ENCODE measurements around the gene CD300LF.

CD300LF gene

DNA sequence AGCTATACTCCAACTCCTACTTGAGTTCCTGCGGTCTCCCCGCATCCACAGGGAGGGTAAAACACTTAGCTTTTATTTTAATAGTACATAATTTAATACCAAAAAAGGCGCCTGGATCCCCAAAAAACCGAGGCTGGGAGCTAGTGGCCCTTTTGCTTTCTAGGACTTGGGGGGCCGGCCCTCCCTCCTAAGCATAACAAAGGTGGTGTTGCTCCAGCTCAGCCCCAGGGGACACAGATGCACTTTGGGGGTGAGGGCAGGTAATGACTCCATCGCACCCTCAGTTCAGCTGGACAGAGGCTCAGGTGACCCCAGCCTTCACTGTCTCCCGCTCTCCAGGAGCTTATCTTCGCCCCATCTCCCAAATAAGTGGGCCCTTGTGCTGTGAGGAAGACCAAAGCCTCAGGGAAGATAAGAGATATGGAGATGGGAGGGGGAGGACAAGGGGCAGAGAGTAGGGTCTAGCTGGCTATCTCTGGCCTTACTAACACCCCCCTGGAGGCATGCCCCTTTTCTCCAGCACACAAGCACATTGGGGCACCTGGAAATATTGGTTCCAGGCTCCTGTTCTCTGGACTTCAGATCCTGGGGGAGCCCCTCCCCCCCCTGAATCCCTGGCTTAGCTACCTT, 32.9 kb upstream of the CD300LF start:
- no peak for DNase-seq (ENCODE audit: low spot score)

GRCh38 chr17:74744714-74745547, 32.2 kb upstream of the CD300LF start:
- peak; percentile 76 for DNase-seq (ENCODE audit: low spot score)

GRCh38 chr17:74744349-74744713, 31.6 kb upstream of the CD300LF start:
- DNase-seq (ENCODE audit: low spot score): no peak

GRCh38 chr17:74743755-74744154, 31.0 kb upstream of the CD300LF start:
- no peak for DNase-seq (ENCODE audit: low spot score)

DNA sequence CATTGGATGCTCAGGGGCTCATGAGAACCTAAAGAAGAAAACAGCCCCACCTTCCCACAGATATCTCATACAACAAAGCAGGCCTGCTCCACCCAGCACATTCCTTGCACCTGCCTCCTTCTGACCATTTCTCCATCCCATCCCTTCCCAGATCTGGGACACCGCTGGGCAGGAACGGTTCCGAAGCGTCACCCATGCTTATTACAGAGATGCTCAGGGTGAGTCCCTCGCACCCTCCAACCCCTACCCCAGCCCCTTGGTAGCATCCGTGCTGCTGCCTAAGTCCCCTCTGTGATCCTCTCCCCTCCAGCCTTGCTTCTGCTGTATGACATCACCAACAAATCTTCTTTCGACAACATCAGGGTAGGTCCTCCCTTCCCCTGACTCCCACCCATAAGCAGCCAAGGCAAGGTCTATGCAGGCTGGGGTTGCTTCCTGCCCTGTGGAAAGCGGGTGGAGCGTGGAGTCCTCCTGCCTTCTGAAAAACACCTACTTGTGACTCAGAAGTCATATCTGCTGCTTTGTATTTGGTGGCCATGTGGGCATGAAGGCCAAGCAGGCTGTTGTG, 30.3 kb upstream of the CD300LF start:
- no peak for DNase-seq (ENCODE audit: low spot score)

- DNase-seq (ENCODE audit: low spot score): no peak
These were observed 29.4 kb upstream of the CD300LF start for GRCh38 chr17:74742153-74742515.

DNA sequence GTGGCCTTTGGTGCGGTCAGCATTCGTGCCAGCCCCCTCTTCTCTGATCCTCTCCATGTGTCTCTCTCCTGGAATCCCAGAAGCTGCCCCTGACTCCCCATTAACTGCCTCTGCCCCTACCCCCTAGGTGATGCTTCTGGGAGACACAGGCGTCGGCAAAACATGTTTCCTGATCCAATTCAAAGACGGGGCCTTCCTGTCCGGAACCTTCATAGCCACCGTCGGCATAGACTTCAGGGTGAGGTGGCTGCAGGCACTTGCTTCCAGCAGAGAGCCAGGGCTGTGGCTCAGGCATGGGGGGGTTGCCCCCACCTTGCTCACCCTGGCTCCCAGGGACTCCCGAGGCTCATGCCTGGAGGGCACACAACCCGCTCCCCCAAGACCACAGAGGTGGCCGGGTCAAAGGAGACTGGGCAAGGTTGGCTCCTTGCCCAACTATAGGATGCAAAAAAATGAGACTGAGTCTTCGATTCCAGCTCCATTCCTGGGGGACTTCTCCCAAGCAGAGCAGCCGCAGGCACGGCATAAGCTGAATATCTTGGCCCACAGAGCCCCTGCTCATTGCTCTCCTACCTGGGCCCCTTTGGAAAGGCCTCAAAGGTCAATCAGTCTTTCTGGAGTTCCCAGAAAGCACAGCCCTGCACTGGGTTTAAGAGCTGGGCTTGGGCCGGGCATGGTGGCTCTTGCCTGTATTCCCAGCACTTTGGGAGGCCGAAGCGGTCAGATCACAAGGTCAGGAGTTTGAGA, 28.1 kb upstream of the CD300LF start:
- DNase-seq (ENCODE audit: low spot score): no peak

DNA sequence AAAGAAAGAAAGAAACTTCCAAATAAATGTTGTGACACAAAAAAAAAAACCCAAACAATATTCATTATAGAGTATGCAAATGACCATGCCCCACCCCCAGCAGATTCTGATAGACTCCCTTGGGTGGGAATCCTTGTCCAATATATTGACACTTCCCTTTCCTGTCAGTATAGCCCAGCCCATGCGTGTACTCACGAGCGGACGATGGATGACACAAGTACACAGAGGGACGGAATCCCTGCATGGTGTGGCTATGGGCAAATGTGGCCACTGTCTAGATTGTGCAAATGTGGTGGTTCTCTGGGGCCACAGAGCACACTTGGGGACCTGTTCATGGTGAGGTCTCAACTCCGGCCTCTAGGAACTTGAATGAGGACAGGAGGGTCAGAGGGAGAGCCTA, 27.4 kb upstream of the CD300LF start:
- DNase-seq (ENCODE audit: low spot score): no peak

- no peak for DNase-seq (ENCODE audit: low spot score)
These were observed 26.6 kb upstream of the CD300LF start for GRCh38 chr17:74739227-74739831.

- no peak for DNase-seq (ENCODE audit: low spot score)
These were observed 25.6 kb upstream of the CD300LF start for GRCh38 chr17:74738051-74738996.

DNA sequence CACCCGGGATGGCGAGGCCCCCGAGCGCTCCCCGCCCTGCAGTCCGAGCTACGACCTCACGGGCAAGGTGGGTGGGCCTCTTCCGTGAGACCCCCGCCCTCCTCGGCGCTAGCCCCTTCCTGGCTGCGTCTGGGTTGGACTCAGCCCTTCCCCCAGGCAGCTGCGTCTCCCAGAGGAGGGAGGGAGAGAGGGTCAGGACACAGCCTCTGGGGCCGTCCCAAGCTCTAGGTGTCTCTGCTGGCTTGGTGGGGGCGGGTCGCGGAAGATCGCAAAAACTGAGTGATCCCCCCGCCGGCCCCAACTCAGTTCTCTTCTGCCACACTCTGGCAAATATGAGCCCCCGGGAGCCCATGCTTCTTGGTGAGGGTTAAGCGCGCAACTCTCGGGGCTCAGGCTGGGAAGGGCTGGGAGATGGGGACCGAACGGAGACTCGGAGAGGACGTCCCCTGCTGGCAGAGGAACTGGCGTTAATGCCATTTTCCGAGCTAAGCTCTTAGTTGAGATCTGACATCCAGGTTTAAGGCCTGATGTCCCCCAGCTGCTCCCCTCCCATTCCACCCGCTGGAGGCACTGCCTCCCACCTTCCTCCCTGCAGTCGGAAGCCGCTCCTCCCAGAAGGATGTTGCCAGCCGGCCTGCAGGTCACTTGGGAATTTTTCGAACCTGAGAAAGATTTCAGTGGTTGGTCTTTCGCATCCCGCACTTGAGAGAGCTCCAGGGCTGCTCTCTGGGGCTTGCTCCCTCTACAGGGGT, 24.8 kb upstream of the CD300LF start:
- no peak for DNase-seq (ENCODE audit: low spot score)

GRCh38 chr17:74736513-74737298, 24.0 kb upstream of the CD300LF start, which contains the start of gene RAB37:
TSS of gene RAB37 (plus strand) at chr17:74737256. CDS start at chr17:74737273, 17 bp downstream.
- DNase-seq (ENCODE audit: low spot score): no peak

GRCh38 chr17:74734256-74734655, 21.5 kb upstream of the CD300LF start:
- DNase-seq (ENCODE audit: low spot score): no peak

- DNase-seq (ENCODE audit: low spot score): no peak
These were observed 20.8 kb upstream of the CD300LF start for GRCh38 chr17:74733365-74734122.

DNA sequence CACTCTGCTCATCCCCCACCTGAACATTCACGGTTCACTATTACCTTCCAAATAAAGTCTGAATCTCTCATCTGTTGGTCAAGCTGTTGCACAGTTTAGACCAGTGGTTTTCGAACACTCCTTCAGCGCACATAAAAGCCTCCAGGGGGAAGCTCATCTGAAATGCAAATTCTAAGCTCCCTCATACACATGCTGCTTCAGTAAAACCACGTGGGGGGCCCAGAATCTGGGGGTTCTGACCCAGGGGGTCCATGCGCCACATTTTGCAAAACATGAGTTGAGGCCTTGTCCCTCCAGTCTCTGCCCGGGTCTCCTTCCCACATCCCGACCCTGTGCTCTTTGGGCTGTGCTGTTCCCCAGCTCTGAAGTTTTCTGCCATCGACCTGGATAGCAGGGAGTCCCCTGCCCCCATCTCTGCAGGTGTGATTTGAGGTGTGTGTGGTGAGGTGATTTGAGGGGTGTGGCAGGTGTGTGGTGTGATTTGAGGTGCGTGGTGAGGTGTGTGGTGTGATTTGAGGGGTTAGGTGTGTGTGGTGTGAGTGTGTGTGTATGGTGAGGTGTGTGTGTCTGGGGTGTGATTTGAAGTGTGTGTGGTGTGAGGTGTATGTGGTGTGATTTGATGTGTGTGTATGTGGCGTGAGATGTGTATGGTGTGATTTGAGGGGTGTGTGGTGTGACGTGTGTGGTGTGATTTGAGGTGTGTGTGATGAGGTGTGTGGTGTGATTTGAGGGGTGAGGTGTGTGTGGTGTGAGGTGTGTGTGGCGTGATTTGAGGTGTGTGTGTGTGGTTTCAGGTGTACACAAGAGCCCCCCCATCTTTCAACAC, 19.5 kb upstream of the CD300LF start:
- DNase-seq (ENCODE audit: low spot score): no peak

DNA sequence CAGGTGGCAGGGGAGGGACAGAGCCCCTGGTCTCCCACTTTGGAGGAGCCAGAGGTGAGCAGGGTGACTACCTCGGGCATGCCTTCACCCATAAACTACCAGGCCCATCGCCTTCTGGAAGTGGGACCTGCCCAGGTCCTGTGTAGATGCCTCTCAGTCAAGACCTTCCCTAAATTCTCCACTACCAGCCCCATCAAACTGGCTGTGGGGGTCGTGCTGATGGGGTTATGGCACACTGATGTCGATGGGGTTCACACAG, 18.6 kb upstream of the CD300LF start:
- DNase-seq (ENCODE audit: low spot score): no peak

GRCh38 chr17:74730491-74731346, 18.0 kb upstream of the CD300LF start:
- no peak for DNase-seq (ENCODE audit: low spot score)

All from COLO829 (cell line).